Panc1 (cell line): ENCODE measurements around the gene ANKRD34A. TPM values are rescaled to one million over a fixed set of nuclear protein-coding genes. Genes with fewer than 3 reads are reported as not detected.
"Not testable (repeated sequence)": the region's sequence is repeated elsewhere in the genome, so short reads cannot be mapped to it uniquely, and the experiment has no call there.

Experiments used
- ATAC-seq: fragments of 200-7000 bp; cut with Tn5 transposase; 2 replicates; pipeline ENCODE4 v1.9.1; 2020; ENCODE audit warnings: mild to moderate bottlenecking, moderate library complexity
- BruUV-seq: library from RNA; stranded (reverse); fragments of 400-500 nt; replicated peaks from 2 replicates; lab custom pipeline; 2021; lab: Mats Ljungman, UMichigan
- CTCF ChIA-PET: fragments of 300-600 bp; sonication (Branson Sonifier 250); formaldehyde crosslinking; loops from one replicate; lab custom pipeline; 2022; ENCODE audit warnings: antibody characterized with exemption; lab: Charles Lee
- POLR2A ChIA-PET: fragments of 300-600 bp; sonication (Branson Sonifier 250); formaldehyde crosslinking; loops from one replicate; lab custom pipeline; 2022; ENCODE audit warnings: antibody characterized with exemption; lab: Charles Lee
- DNase-seq: peaks from one replicate; pipeline ENCODE4 v3.0.0-alpha.2; 2010; ENCODE audit warnings: low read depth, low spot score
- H3K27ac ChIP-seq: 2 replicates; pipeline ENCODE4 v1.5.1; 2011; ENCODE audit warnings: mild to moderate bottlenecking, low read length, inconsistent platforms
- H3K27me3 ChIP-seq: fragments of 200-500 bp; sonication (Bioruptor generic); 2 replicates; pipeline ENCODE4 v1.6.0; 2014; ENCODE audit warnings: low read length, inconsistent platforms; ENCODE audit not compliant: control insufficient read depth, insufficient read depth
- H3K36me3 ChIP-seq: fragments of 200-500 bp; sonication (Bioruptor generic); 2 replicates; pipeline ENCODE4 v1.5.1; 2014; ENCODE audit warnings: inconsistent platforms, mild to moderate bottlenecking, low read length, moderate library complexity; ENCODE audit not compliant: control insufficient read depth, insufficient read depth
- H3K4me1 ChIP-seq: 2 replicates; pipeline ENCODE4 v1.5.1; 2011; ENCODE audit warnings: inconsistent platforms, mild to moderate bottlenecking, low read length, moderate library complexity; ENCODE audit not compliant: control insufficient read depth, insufficient read depth
- H3K4me3 ChIP-seq, 2 experiments: 2 replicates each; pipeline ENCODE4 v1.5.1; 2011 to 2012; ENCODE audit warnings: low read depth in 2 of 2, low read length in 2 of 2, mild to moderate bottlenecking in 2 of 2, inconsistent platforms in 1 of 2, moderate library complexity in 1 of 2
- H3K9me3 ChIP-seq: fragments of 200-500 bp; sonication (Bioruptor generic); 2 replicates; pipeline ENCODE4 v1.5.1; 2014; ENCODE audit warnings: low read depth, mild to moderate bottlenecking, inconsistent platforms, low read length, moderate library complexity; ENCODE audit not compliant: control insufficient read depth, insufficient read depth
- CTCF ChIP-seq: fragments of 450-650 bp; IDR thresholded peaks from 2 replicates; pipeline ENCODE4 v1.5.1; 2017; ENCODE audit warnings: mild to moderate bottlenecking
- POLR2AphosphoS5 ChIP-seq: IDR thresholded peaks from 2 replicates; pipeline ENCODE4 v1.6.1; 2012; ENCODE audit warnings: mild to moderate bottlenecking, low read depth, low read length, moderate library complexity
- REST ChIP-seq, 2 experiments: IDR thresholded peaks; 2 replicates each; pipeline ENCODE4 v1.6.1; 2011 to 2012; ENCODE audit warnings: low read depth in 2 of 2, control low read depth in 1 of 2, low read length in 1 of 2, mild to moderate bottlenecking in 1 of 2, moderate library complexity in 1 of 2; ENCODE audit not compliant: insufficient read depth in 1 of 2
- TCF7L2 ChIP-seq: IDR thresholded peaks from 2 replicates; pipeline ENCODE4 v1.6.1; 2011; ENCODE audit warnings: mild to moderate bottlenecking, low read depth, low read length, inconsistent platforms
- in situ Hi-C: cut with HindIII; loops from 2 replicates; pipeline ENCODE4 v1.10.0; 2016; ENCODE audit warnings: low sequenced_read_pairs, low pct_unique_long_range_greater_than_20kb
- intact Hi-C: fragments of 100-400 bp; cut with micrococcal nuclease; formaldehyde crosslinking; loops from one replicate; pipeline ENCODE4 v1.10.0; 2022; ENCODE audit not compliant: unreplicated experiment
- total RNA-seq: library from RNA; stranded (reverse); gene quantifications from one replicate; pipeline ENCODE4 v1.2.1, GENCODE V29; 2021; ENCODE audit not compliant: unreplicated experiment

The ANKRD34A gene
- total RNA-seq, 1 experiment from 2014 or later = 1.4 TPM

- H3K4me3 ChIP-seq, H3K9me3 ChIP-seq, H3K27me3 ChIP-seq, CTCF ChIA-PET, DNase-seq, H3K4me1 ChIP-seq, BruUV-seq, in situ Hi-C loops, ATAC-seq, intact Hi-C loops, H3K27ac ChIP-seq: not testable (repeated sequence)
- POLR2A ChIA-PET = interaction anchor here (0.7 kb wide), 1 partner anchor 39 kb away, joined by 4 read pairs; no protein-coding TSS in a partner anchor
- peaks cover 12% of the 10 kb centered on the region for H3K36me3 ChIP-seq
These were observed 31.8 kb downstream of the ANKRD34A start for GRCh38 chr1:145932522-145933009.

- TF ChIP-seq POLR2AphosphoS5 = no peak
- no peak for TF ChIP-seq TCF7L2
- TF ChIP-seq CTCF = no peak
- TF ChIP-seq REST (IDR thresholded peaks at IDR 0.05; ENCODE audit: insufficient read depth in 1 of 2, low read depth in 2 of 2, low read length in 1 of 2) = no peak
- no peak for ATAC-seq
- BruUV-seq = TSS peak; percentile 99
- POLR2A ChIA-PET = interaction anchor here (0.6 to 2.4 kb wide), 7 partner anchors 10 to 175 kb away, joined by 3 to 16 read pairs (median 8); partner anchors contain the start of genes ANKRD34A, LIX1L, PEX11B and POLR3GL
- CTCF ChIA-PET = interaction anchor here (0.6 to 1.0 kb wide), 5 partner anchors 23 to 82 kb away, joined by 3 to 7 read pairs (median 6); partner anchors contain the start of gene NUDT17
- intact Hi-C loops = no loop called here
- DNase-seq = no peak
- in situ Hi-C loops = no loop called here
- peaks cover 16% of the 10 kb centered on the region for H3K4me1 ChIP-seq
- H3K4me3 ChIP-seq = peak overlapping the region; percentile 74 to 99
- peak overlapping the region; percentile 100 for H3K27ac ChIP-seq
- H3K36me3 ChIP-seq = peaks cover 16% of the 10 kb centered on the region
- no peaks in the 10 kb centered on the region for H3K27me3 ChIP-seq
- H3K9me3 ChIP-seq = no peaks in the 10 kb centered on the region
These were observed 36.3 kb downstream of the ANKRD34A start for GRCh38 chr1:145927916-145928643.
